Suprapubic skin (tissue), 4 donors: ENCODE data around the gene SCN4A.

Experiments
- CTCF ChIP-seq, 2 donors: fragments of 200-600 bp in 1 of 2; fragments of 450-650 bp in 1 of 2; sonication (generic) in 1 of 2; IDR thresholded peaks; one replicate each; pipeline ENCODE4 v1.5.1; 2016 to 2019; ENCODE audit warnings: antibody characterized with exemption in 2 of 2, mild to moderate bottlenecking in 1 of 2, moderate library complexity in 1 of 2
- EP300 ChIP-seq: sonication (generic); formaldehyde crosslinking; IDR thresholded peaks from one replicate; pipeline ENCODE4 v1.6.1; 2017; ENCODE audit warnings: antibody characterized with exemption
- POLR2A ChIP-seq, 2 donors: fragments of 450-650 bp; IDR thresholded peaks; one replicate each; pipeline ENCODE4 v1.6.1; 2017; ENCODE audit warnings: antibody characterized with exemption in 2 of 2, mild to moderate bottlenecking in 2 of 2, moderate library complexity in 2 of 2
- POLR2AphosphoS5 ChIP-seq, 3 donors: sonication (generic); formaldehyde crosslinking; IDR thresholded peaks; one replicate each; pipeline ENCODE4 v1.6.1; 2017; ENCODE audit warnings: antibody characterized with exemption in 3 of 3

- TF ChIP-seq CTCF (IDR thresholded peaks at IDR 0.05): no peak
- no peak for TF ChIP-seq POLR2A (IDR thresholded peaks at IDR 0.05)
- no peak for TF ChIP-seq POLR2AphosphoS5 (IDR thresholded peaks at IDR 0.05)
- TF ChIP-seq EP300: no peak
Measured at GRCh38 chr17:64016231-64016784, 43.6 kb upstream of the SCN4A start.
